ENCODE results near the gene ENPP4. TPM values are rescaled to one million over a fixed set of nuclear protein-coding genes. Genes with fewer than 3 reads are reported as not detected.

Gene ENPP4
- total RNA-seq, 6 experiments from 2014 or later, result 3.9 to 8.2 (median 6.2) TPM

GRCh38 chr6:46172176-46172575, 42.4 kb downstream of the ENPP4 start:
- Histone ChIP-seq H3K9me3 (no peaks in the 10 kb centered on the region), H3K4me1 (peaks cover 0 to 8% (median 0%) of the 10 kb centered on the region in 4 donors), H3K27me3 (no peaks in the 10 kb centered on the region), H3K27ac (no peak overlapping the region), H3K4me3 (no peak overlapping the region), H3K36me3 (no peaks in the 10 kb centered on the region)
- DNase-seq (no peak), ATAC-seq (no peak)
- 67% methylated on average over 4 of the region's 4 CpGs for WGBS (ENCODE audit: insufficient coverage, low coverage, low lambda C conversion rate, missing lambda C conversion rate)
- TF ChIP-seq POLR2A (IDR thresholded peaks at IDR 0.05), result no peak
- no peak for TF ChIP-seq CTCF (IDR thresholded peaks at IDR 0.05)
- intact Hi-C loops (cut with DNase I), result no loop called here

GRCh38 chr6:46174904-46175303, 45.1 kb downstream of the ENPP4 start:
- 22% methylated on average over 3 of the region's 3 CpGs for WGBS (ENCODE audit: insufficient coverage, low coverage, low lambda C conversion rate, missing lambda C conversion rate)
- TF ChIP-seq CTCF (IDR thresholded peaks at IDR 0.05), result no peak
- TF ChIP-seq POLR2A (IDR thresholded peaks at IDR 0.05), result no peak
- no peak overlapping the region for H3K27ac ChIP-seq
- H3K27me3 ChIP-seq, result no peaks in the 10 kb centered on the region
- no peaks in the 10 kb centered on the region for H3K9me3 ChIP-seq
- ATAC-seq (peak in 2 of 4 donors; percentile 7 to 30), DNase-seq (no peak)
- H3K36me3 ChIP-seq, result no peaks in the 10 kb centered on the region
- intact Hi-C loops (cut with DNase I), result no loop called here
- no peak overlapping the region for H3K4me3 ChIP-seq
- peaks cover 0 to 8% (median 0%) of the 10 kb centered on the region in 4 donors for H3K4me1 ChIP-seq

GRCh38 chr6:46175446-46175845, 45.7 kb downstream of the ENPP4 start:
- H3K27ac ChIP-seq, result no peak overlapping the region
- no peaks in the 10 kb centered on the region for H3K36me3 ChIP-seq
- ATAC-seq (peak in 1 of 4 donors; percentile 14), DNase-seq (no peak)
- no peaks in the 10 kb centered on the region for H3K9me3 ChIP-seq
- intact Hi-C loops (cut with DNase I), result no loop called here
- no peak for TF ChIP-seq CTCF (IDR thresholded peaks at IDR 0.05)
- H3K4me3 ChIP-seq, result no peak overlapping the region
- WGBS (ENCODE audit: insufficient coverage, low coverage, low lambda C conversion rate, missing lambda C conversion rate), result 87% methylated on average over 4 of the region's 4 CpGs
- H3K4me1 ChIP-seq, result peaks cover 0 to 6% (median 0%) of the 10 kb centered on the region in 4 donors
- no peaks in the 10 kb centered on the region for H3K27me3 ChIP-seq

GRCh38 chr6:46175976-46176375, 46.2 kb downstream of the ENPP4 start:
- no peak overlapping the region for H3K27ac ChIP-seq
- intact Hi-C loops (cut with DNase I), result no loop called here
- H3K4me3 ChIP-seq, result no peak overlapping the region
- no peaks in the 10 kb centered on the region for H3K27me3 ChIP-seq
- no peak for ATAC-seq
- 80% methylated on average over 3 of the region's 3 CpGs for WGBS (ENCODE audit: insufficient coverage, low coverage, low lambda C conversion rate, missing lambda C conversion rate)
- peaks cover 0 to under 1% (median 0%) of the 10 kb centered on the region in 4 donors for H3K4me1 ChIP-seq
- no peak for DNase-seq
- no peak for TF ChIP-seq POLR2A (IDR thresholded peaks at IDR 0.05)
- TF ChIP-seq CTCF (IDR thresholded peaks at IDR 0.05), result no peak
- H3K36me3 ChIP-seq, result no peaks in the 10 kb centered on the region
- no peaks in the 10 kb centered on the region for H3K9me3 ChIP-seq

GRCh38 chr6:46184114-46184513, 54.3 kb downstream of the ENPP4 start:
- H3K9me3 ChIP-seq, result no peaks in the 10 kb centered on the region
- no peak overlapping the region for H3K4me3 ChIP-seq
- WGBS (ENCODE audit: insufficient coverage, low coverage, low lambda C conversion rate, missing lambda C conversion rate), result 40% methylated on average over 4 of the region's 4 CpGs
- no peak for DNase-seq
- no peaks in the 10 kb centered on the region for H3K4me1 ChIP-seq
- no peak for TF ChIP-seq CTCF (IDR thresholded peaks at IDR 0.05)
- TF ChIP-seq POLR2A (IDR thresholded peaks at IDR 0.05), result no peak
- ATAC-seq, result no peak
- H3K27me3 ChIP-seq, result peaks cover 0 to 2% of the 10 kb centered on the region in 2 donors
- intact Hi-C loops (cut with DNase I), result no loop called here
- no peaks in the 10 kb centered on the region for H3K36me3 ChIP-seq
- no peak overlapping the region for H3K27ac ChIP-seq
